HG03066 (cell line): Measurements from ENCODE around the gene POLR2F.
"Not testable (repeated sequence)": the region's sequence is repeated elsewhere in the genome, so short reads cannot be mapped to it uniquely, and the experiment has no call there.

Experiments used
- ATAC-seq: cut with Tn5 transposase; IDR thresholded peaks from one replicate; pipeline ENCODE4 v1.9.1; 2021; ENCODE audit warnings: low read depth; ENCODE audit not compliant: unreplicated experiment

POLR2F gene

GRCh38 chr22:37976022-37976421 lies 22.5 kb downstream of the POLR2F start:
- not testable (repeated sequence) for ATAC-seq

DNA sequence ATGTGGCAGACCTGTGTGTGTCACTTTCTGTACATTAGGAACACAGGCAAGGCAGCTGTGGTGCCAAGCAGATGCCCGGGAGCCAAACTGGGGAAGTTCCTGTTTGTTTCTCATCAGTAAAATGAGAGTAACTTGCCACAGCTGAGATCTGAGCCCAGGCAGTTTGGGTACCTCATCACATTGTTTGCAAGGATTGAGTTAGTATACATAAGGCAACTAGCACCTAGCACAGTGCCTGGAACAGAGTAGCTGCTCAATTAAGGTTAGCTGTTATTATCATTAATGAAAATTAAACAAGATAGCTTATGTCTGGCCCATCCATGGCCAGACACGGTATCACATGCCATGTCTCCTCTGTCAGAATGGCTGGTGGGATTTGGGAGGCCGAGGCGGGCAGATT lies 23.0 kb downstream of the POLR2F start:
- ATAC-seq: no peak

DNA sequence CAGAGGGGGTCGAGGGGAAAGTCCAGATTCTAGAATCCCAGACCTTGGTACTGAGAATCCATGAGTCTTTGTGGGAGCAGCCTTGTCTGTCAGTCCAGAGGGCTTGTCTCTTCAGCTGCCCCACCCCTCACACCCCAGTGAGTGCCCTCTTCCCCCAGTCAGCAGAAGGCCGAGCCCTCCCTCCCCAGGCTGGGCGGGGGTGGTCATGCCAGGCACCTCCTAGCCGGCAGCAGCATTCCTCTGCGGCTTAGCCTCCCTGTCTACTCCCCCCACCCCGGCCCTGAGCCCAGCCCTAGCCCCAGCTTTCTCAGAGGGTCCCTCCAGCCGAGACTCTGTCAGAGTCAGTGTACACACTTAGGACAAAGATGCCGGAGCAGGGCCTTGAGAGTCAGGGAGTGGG lies 26.3 kb downstream of the POLR2F start:
- ATAC-seq: no peak

GRCh38 chr22:37981282-37982011 lies 27.9 kb downstream of the POLR2F start:
- ATAC-seq: no peak

GRCh38 chr22:37982151-37982785 lies 28.8 kb downstream of the POLR2F start:
- no peak for ATAC-seq

DNA sequence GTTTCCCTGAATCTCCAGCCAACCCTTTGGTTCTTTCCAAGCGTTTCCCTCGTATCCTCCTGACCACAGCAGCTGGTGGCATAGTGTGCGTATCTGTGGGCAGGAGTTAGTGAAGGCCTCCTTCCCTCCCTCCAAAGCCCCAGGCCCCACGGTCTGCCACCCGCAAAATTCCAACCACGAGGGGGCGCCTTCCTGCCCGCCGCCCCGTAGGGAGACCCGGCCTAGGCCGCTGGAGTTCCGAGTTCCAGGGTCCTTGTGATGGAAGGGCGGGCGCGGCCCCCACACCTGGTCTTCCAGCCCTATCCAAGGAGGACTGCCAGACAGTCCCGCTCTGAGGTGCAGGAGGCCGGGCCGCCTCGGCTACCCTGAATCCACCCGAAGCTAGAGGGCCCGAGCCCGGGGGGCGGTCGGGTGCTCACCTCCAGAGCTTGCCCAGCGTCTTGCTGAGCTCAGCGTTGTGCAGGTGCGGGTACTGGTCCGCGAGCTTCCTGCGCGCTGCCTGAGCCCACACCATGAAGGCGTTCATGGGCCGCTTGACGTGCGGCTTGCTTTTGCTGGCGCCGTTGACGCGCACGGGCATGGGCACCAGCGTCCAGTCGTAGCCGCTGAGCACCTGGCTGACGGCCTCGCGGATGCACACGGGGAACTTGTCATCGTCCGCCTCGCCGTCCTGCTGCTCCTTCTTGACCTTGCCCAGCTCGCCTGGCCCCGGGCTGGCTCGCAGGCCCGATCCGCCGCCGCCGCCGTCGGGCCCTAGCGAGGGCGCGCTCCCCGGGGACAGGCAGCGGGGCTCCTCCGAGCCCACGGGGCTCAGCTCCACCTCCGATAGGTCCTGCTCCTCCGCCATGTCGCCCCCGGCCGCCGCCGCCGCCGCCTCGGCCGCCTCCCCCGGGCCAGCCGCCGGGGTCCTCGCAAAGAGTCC lies 29.7 kb downstream of the POLR2F start:
- ATAC-seq: no peak

- no peak for ATAC-seq
Measured at GRCh38 chr22:37983860-37984791, 30.6 kb downstream of the POLR2F start, which contains the start of gene SOX10. Gene SOX10 (minus strand): TSS chr22:37984555. CDS start chr22:37983784, 771 bp downstream.

- ATAC-seq: no peak
Measured at GRCh38 chr22:37985050-37985585, 31.6 kb downstream of the POLR2F start.

GRCh38 chr22:37985751-37986281 lies 32.3 kb downstream of the POLR2F start:
- no peak for ATAC-seq

GRCh38 chr22:37986371-37986770 lies 32.9 kb downstream of the POLR2F start:
- no peak for ATAC-seq

- no peak for ATAC-seq
Measured at GRCh38 chr22:37989146-37990045, 35.9 kb downstream of the POLR2F start.

DNA sequence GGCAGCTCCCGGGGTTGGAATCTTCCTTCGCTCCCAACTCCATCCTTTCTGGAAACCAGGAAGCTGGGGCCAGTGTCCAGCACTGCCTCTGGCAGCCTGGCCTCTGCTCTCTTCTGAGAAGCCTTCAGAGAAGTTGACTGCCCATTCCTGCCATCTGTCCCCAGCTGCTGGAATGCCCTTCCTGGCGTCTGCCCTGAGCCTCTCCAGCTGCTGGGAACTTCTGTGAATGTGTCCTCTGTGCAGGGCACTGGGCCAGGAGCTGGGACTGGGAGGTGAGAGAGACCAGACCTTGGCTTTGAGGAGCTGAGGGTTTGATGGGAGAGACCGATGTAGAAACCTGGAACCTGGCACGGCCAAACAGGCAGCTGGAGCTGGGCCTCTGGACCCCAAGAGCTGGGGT lies 36.8 kb downstream of the POLR2F start:
- ATAC-seq: no peak

DNA sequence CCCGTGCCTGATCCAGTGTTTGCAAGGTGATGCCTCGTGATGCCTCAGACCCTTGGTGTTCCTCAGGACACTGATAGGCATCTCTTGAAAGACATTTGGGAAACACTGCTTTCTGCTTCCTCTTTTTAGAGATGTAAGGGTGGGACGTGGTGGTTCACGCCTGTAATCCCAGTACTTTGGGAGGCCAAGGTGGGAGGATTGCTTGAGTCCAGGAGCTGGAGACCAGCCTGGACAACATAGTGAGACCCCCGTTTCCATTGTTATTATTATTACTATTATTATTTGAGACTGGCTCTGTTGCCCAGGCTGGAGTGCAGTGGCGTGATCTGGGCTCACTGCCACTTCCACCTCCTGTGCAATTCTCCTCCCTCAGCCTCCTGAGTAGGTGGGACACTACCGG lies 37.4 kb downstream of the POLR2F start:
- no peak for ATAC-seq

DNA sequence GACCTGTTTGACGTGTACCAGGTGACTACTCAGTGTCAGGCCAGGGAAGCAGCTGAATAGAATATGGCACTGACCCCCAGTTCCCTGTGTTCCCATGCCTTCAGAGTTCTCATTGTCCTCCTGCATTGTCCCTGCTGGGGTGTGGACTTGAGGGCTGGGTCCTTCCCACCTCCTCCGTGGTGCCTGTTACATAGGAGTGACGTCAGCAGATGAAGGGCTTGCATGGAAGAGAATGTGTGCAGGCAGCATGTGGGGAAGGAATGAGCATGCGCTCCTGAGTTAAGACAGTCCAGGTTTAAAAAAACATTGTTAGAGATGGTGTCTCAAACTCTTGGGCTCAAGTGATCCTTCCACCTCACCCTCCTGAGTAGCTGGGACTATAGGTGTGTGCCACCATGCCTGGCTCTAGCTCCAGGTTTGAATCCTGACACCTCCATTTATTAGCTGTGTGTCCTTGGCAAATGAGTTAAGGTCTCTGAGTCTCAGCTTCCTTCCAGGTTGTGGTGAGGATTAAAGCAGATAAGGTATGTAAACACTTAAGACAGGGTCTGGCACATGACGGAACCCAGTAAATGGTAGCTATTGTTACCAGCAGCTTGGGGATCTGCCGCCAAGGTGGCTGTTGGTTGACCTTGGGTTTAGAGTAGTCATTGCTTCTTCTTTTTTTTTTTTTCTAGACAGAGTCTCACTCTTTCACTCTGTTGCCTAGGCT lies 38.4 kb downstream of the POLR2F start:
- no peak for ATAC-seq

DNA sequence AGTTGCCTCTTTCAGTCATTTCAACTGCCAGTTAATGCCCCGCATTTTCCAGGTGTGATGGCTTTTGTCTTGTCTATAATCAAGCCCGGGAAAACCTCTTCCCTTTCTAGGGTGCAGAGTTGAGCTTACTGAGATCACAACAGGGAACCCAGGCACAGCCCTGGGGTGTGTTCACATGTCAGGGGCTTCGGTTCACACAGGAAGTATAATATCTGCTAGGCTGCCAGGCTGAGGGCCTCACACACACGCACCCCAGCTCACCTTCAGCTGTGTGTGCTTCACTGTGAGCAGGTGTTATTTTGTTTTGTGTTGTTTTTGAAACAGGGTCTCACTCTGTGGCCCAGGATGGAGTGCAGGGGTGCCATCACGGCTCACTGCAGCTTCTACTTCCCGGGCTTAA lies 40.5 kb downstream of the POLR2F start:
- ATAC-seq: no peak

- ATAC-seq: no peak
Measured at GRCh38 chr22:37994982-37995381, 41.5 kb downstream of the POLR2F start.

GRCh38 chr22:37995460-37995859 lies 42.0 kb downstream of the POLR2F start:
- ATAC-seq: no peak

DNA sequence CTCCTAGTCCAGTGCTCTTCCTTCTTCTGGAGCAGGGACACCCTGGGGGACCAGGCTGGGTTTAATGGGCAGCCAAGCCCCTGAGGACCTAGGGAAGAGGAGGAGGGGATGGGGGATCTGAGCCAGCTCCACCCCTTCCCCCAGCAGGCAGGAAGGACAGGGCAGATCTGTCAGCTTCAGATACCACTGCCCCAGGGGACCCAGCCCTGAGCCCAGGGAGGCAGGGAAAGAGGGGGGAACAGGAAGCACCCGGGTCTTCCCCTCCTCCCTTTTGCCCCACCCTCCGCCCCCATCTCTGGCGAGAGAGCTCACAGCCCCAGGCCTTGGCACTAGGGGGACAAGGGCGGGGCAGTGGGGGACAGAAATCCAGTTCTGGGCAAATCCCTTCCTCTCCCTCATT lies 42.6 kb downstream of the POLR2F start:
- ATAC-seq: no peak
